Ishikawa (cell line): ENCODE results near the gene TUBA1B.

Experiments
- CEBPB ChIP-seq: IDR thresholded peaks from 2 replicates; pipeline ENCODE4 v1.6.1; 2012
- CREB1 ChIP-seq: IDR thresholded peaks from 2 replicates; pipeline ENCODE4 v1.6.1; 2012; ENCODE audit warnings: low read depth
- EGR1 ChIP-seq: IDR thresholded peaks from 2 replicates; pipeline ENCODE4 v1.6.1; 2012
- EP300 ChIP-seq: IDR thresholded peaks from 2 replicates; pipeline ENCODE4 v1.6.1; 2012; ENCODE audit warnings: borderline replicate concordance
- FOXM1 ChIP-seq: IDR thresholded peaks from 2 replicates; pipeline ENCODE4 v1.6.1; 2012; ENCODE audit warnings: low read depth, borderline replicate concordance
- MAX ChIP-seq: IDR thresholded peaks from 2 replicates; pipeline ENCODE4 v1.6.1; 2012
- NFIC ChIP-seq: IDR thresholded peaks from 2 replicates; pipeline ENCODE4 v1.6.1; 2012
- RAD21 ChIP-seq: IDR thresholded peaks from 2 replicates; pipeline ENCODE4 v1.6.1; 2012; ENCODE audit warnings: low read depth
- REST ChIP-seq: IDR thresholded peaks from 2 replicates; pipeline ENCODE4 v1.6.1; 2012; ENCODE audit warnings: low read depth, mild to moderate bottlenecking
- TAF1 ChIP-seq: IDR thresholded peaks from 2 replicates; pipeline ENCODE4 v1.6.1; 2012; ENCODE audit warnings: low read depth, mild to moderate bottlenecking
- TCF12 ChIP-seq: IDR thresholded peaks from 2 replicates; pipeline ENCODE4 v1.6.1; 2012; ENCODE audit warnings: low read depth
- TEAD4 ChIP-seq: IDR thresholded peaks from 2 replicates; pipeline ENCODE4 v1.6.1; 2012
- USF1 ChIP-seq: IDR thresholded peaks from 2 replicates; pipeline ENCODE4 v1.6.1; 2012
- YY1 ChIP-seq: IDR thresholded peaks from 2 replicates; pipeline ENCODE4 v1.6.1; 2012; ENCODE audit warnings: low read depth
- ZBTB7A ChIP-seq: IDR thresholded peaks from 2 replicates; pipeline ENCODE4 v1.6.1; 2012; ENCODE audit warnings: low read depth

TUBA1B gene

GRCh38 chr12:49093792-49094159 lies 37.4 kb downstream of the TUBA1B start:
- TF ChIP-seq YY1 (no peak), REST (no peak), TAF1 (no peak), RAD21 (no peak), NFIC (no peak), EP300 (no peak), CEBPB (no peak), CREB1 (no peak), EGR1 (no peak), MAX (no peak), ZBTB7A (no peak), TCF12 (no peak), USF1 (no peak), TEAD4 (no peak), FOXM1 (no peak)

GRCh38 chr12:49092816-49093406 lies 38.3 kb downstream of the TUBA1B start:
- TF ChIP-seq USF1 (no peak), FOXM1 (no peak), CEBPB (no peak), REST (no peak), MAX (no peak), TCF12 (no peak), RAD21 (no peak), TAF1 (no peak), EP300 (no peak), NFIC (no peak), EGR1 (no peak), ZBTB7A (no peak), YY1 (no peak), CREB1 (no peak), TEAD4 (no peak)

GRCh38 chr12:49092086-49092815 lies 38.9 kb downstream of the TUBA1B start:
- TF ChIP-seq TAF1 (no peak), YY1 (no peak), RAD21 (peak; percentile 51), USF1 (no peak), EGR1 (0 out of 2 replicates have a peak, but pooled peaks have one; percentile 27), TCF12 (no peak), NFIC (no peak)

GRCh38 chr12:49091836-49092085 lies 39.4 kb downstream of the TUBA1B start:
- TF ChIP-seq MAX (no peak), USF1 (no peak), ZBTB7A (no peak), RAD21 (no peak), EP300 (no peak), EGR1 (no peak), REST (no peak), CREB1 (no peak), TEAD4 (no peak), TCF12 (no peak), NFIC (no peak), TAF1 (no peak), CEBPB (no peak)
